HCT116 (cell line): Measurements from ENCODE around the gene RLF. TPM values are rescaled to one million over a fixed set of nuclear protein-coding genes. Genes with fewer than 3 reads are reported as not detected.
A peak's percentile ranks its signal among the peaks of the same experiment; 100 is the strongest.

Experiments used
- ATAC-seq: fragments of 200-7000 bp; cut with Tn5 transposase; 2 replicates; pipeline ENCODE4 v1.9.1; 2020; ENCODE audit warnings: mild to moderate bottlenecking, moderate library complexity
- BruUV-seq: library from RNA; stranded (reverse); fragments of 400-500 nt; replicated peaks from 2 replicates; lab custom pipeline; 2021; lab: Mats Ljungman, UMichigan
- CTCF ChIA-PET: fragments of 300-600 bp; sonication (Branson Sonifier 250); formaldehyde crosslinking; loops from one replicate; lab custom pipeline; 2021; ENCODE audit warnings: antibody characterized with exemption; lab: Charles Lee
- POLR2A ChIA-PET: fragments of 300-600, 350-600 bp; sonication (Branson Sonifier 250); formaldehyde crosslinking; loops from one replicate; lab custom pipeline; 2021; ENCODE audit warnings: antibody characterized with exemption; lab: Charles Lee
- RAD21 ChIA-PET, 2 experiments: fragments of 300-600 bp; sonication (Branson Sonifier 250); formaldehyde crosslinking; loops; one replicate each; lab custom pipeline; 2023; ENCODE audit warnings: low total read pairs in 2 of 2; ENCODE audit not compliant: uncharacterized antibody in 2 of 2, unreplicated experiment in 2 of 2, low non-redundant PET in 1 of 2; lab: Charles Lee
- DNase-seq: peaks from one replicate; pipeline ENCODE4 v3.0.0-alpha.2; 2010; ENCODE audit warnings: low read depth, low spot score
- H2AFZ ChIP-seq: fragments of 200-600 bp; shearing (Covaris generic), sonication (generic); 2 replicates; pipeline ENCODE4 v1.6.1; 2017; ENCODE audit warnings: low read depth, mixed run types, mixed read lengths, antibody characterized with exemption, low read length; ENCODE audit not compliant: poor library complexity, severe bottlenecking
- H3K27ac ChIP-seq: 2 replicates; pipeline ENCODE4 v1.5.1; 2012; ENCODE audit warnings: low read depth, low read length
- H3K27me3 ChIP-seq: fragments of 200-600 bp; sonication (generic); 2 replicates; pipeline ENCODE4 v1.6.1; 2016; ENCODE audit warnings: mixed run types, low read length, mixed read lengths; ENCODE audit not compliant: insufficient read depth
- H3K36me3 ChIP-seq, 2 experiments: fragments of 200-500 bp in 1 of 2; fragments of 200-600 bp in 1 of 2; sonication (Bioruptor generic) in 1 of 2; sonication (generic) in 1 of 2; 2 replicates each; pipeline versions ENCODE4 v1.5.1 to v1.6.1; 2014 to 2016; ENCODE audit warnings: low read length in 2 of 2, inconsistent platforms in 1 of 2, mixed read lengths in 1 of 2, mixed run types in 1 of 2; ENCODE audit not compliant: insufficient read depth in 2 of 2, control insufficient read depth in 1 of 2
- H3K4me1 ChIP-seq, 2 experiments: fragments of 200-600 bp in 1 of 2; sonication (generic) in 1 of 2; 2 replicates each; pipeline versions ENCODE4 v1.5.1 to v1.6.1; 2012 to 2017; ENCODE audit warnings: low read length in 2 of 2, inconsistent platforms in 1 of 2, mild to moderate bottlenecking in 1 of 2, mixed read lengths in 1 of 2, mixed run types in 1 of 2, moderate library complexity in 1 of 2; ENCODE audit not compliant: insufficient read depth in 2 of 2, control insufficient read depth in 1 of 2
- H3K4me2 ChIP-seq: fragments of 200-600 bp; sonication (generic); 2 replicates; pipeline ENCODE4 v1.6.1; 2017; ENCODE audit warnings: mixed run types, low read length, mixed read lengths
- H3K4me3 ChIP-seq, 2 experiments: fragments of 200-600 bp in 1 of 2; sonication (generic) in 1 of 2; replicated peaks in 1 of 2; 2 replicates each; pipeline ENCODE4 v1.5.1; 2011 to 2016; ENCODE audit warnings: low read length in 2 of 2, control low read depth in 1 of 2, low read depth in 1 of 2, mild to moderate bottlenecking in 1 of 2, mixed read lengths in 1 of 2, mixed run types in 1 of 2
- H3K79me2 ChIP-seq: fragments of 200-600 bp; sonication (generic); 2 replicates; pipeline ENCODE4 v1.6.1; 2017; ENCODE audit warnings: mild to moderate bottlenecking, mixed run types, low read length, moderate library complexity, mixed read lengths; ENCODE audit not compliant: insufficient read depth
- H3K9ac ChIP-seq: fragments of 200-600 bp; sonication (generic); 2 replicates; pipeline ENCODE4 v1.6.1; 2016; ENCODE audit warnings: low read length, mixed read lengths
- H3K9me2 ChIP-seq: fragments of 200-600 bp; sonication (generic), shearing (Covaris generic); 2 replicates; pipeline ENCODE4 v1.6.1; 2017; ENCODE audit warnings: mixed run types, mild to moderate bottlenecking, moderate library complexity; ENCODE audit not compliant: insufficient read depth
- H3K9me3 ChIP-seq, 2 experiments: fragments of 200-500 bp in 1 of 2; fragments of 200-600 bp in 1 of 2; sonication (Bioruptor generic) in 1 of 2; sonication (generic) in 1 of 2; 2 replicates each; pipeline ENCODE4 v1.6.1; 2014 to 2017; ENCODE audit warnings: low read length in 2 of 2, mixed read lengths in 2 of 2, inconsistent platforms in 1 of 2, low read depth in 1 of 2, mild to moderate bottlenecking in 1 of 2, mixed run types in 1 of 2, moderate library complexity in 1 of 2; ENCODE audit not compliant: control insufficient read depth in 1 of 2, insufficient read depth in 1 of 2
- H4K20me1 ChIP-seq: fragments of 200-600 bp; sonication (generic), shearing (Covaris generic); 2 replicates; pipeline ENCODE4 v1.6.1; 2017; ENCODE audit warnings: mixed run types, mild to moderate bottlenecking, moderate library complexity; ENCODE audit not compliant: insufficient read depth
- CBX3 ChIP-seq: IDR thresholded peaks from 2 replicates; pipeline ENCODE4 v1.6.1; 2012; ENCODE audit warnings: low read depth
- CEBPB ChIP-seq: IDR thresholded peaks from 2 replicates; pipeline ENCODE4 v1.6.1; 2012; ENCODE audit warnings: low read depth
- ELF1 ChIP-seq: IDR thresholded peaks from 2 replicates; pipeline ENCODE4 v1.6.1; 2012; ENCODE audit warnings: low read depth, borderline replicate concordance
- EZH2phosphoT487 ChIP-seq: fragments of 200-600 bp; IDR thresholded peaks from 2 replicates; pipeline ENCODE4 v1.6.1; 2018; ENCODE audit warnings: antibody characterized with exemption, borderline replicate concordance
- JUND ChIP-seq: IDR thresholded peaks from 2 replicates; pipeline ENCODE4 v1.6.1; 2012
- POLR2A ChIP-seq: IDR thresholded peaks from 2 replicates; pipeline ENCODE4 v1.7.0; 2011; ENCODE audit warnings: borderline replicate concordance; ENCODE audit not compliant: insufficient read depth, insufficient read length; ENCODE audit errors: extremely low read depth
- POLR2AphosphoS5 ChIP-seq: IDR thresholded peaks from 2 replicates; pipeline ENCODE4 v1.6.1; 2011; ENCODE audit warnings: mild to moderate bottlenecking, low read depth, low read length, moderate library complexity
- SRF ChIP-seq: IDR thresholded peaks from 2 replicates; pipeline ENCODE4 v1.6.1; 2012; ENCODE audit warnings: low read depth
- TCF7L2 ChIP-seq: IDR thresholded peaks from 2 replicates; pipeline ENCODE4 v1.7.0; 2011; ENCODE audit warnings: borderline replicate concordance, inconsistent platforms; ENCODE audit not compliant: insufficient read depth, insufficient read length; ENCODE audit errors: extremely low read depth
- intact Hi-C: fragments of 100-400 bp; cut with micrococcal nuclease; formaldehyde crosslinking; loops from 2 replicates; pipeline ENCODE4 v1.10.0; 2022
- total RNA-seq: library from RNA; stranded (reverse); gene quantifications from one replicate; pipeline ENCODE4 v1.2.1, GENCODE V29; 2021; ENCODE audit not compliant: unreplicated experiment
- TF ChIP-seq, protein P1 (sequence below), 3 experiments: fragments of 200-600 bp in 1 of 3; sonication (generic) in 1 of 3; IDR thresholded peaks in 2 of 3; conservative IDR thresholded peaks in 1 of 3; 2 replicates each; pipeline ENCODE4 v1.5.1; 2012 to 2017; ENCODE audit warnings: low read depth in 2 of 3, low read length in 2 of 3, antibody characterized with exemption in 1 of 3, borderline replicate concordance in 1 of 3, control low read depth in 1 of 3, mild to moderate bottlenecking in 1 of 3, mixed read lengths in 1 of 3, mixed run types in 1 of 3, moderate library complexity in 1 of 3; ENCODE audit not compliant: insufficient read depth in 1 of 3
- TF ChIP-seq, protein P2 (sequence below): IDR thresholded peaks from 2 replicates; pipeline ENCODE4 v1.6.1; 2012
- TF ChIP-seq, protein P3 (sequence below): IDR thresholded peaks from 2 replicates; pipeline ENCODE4 v1.6.1; 2012; ENCODE audit warnings: low read depth

Gene RLF
- total RNA-seq, 1 experiment from 2014 or later: 20.5 TPM

DNA sequence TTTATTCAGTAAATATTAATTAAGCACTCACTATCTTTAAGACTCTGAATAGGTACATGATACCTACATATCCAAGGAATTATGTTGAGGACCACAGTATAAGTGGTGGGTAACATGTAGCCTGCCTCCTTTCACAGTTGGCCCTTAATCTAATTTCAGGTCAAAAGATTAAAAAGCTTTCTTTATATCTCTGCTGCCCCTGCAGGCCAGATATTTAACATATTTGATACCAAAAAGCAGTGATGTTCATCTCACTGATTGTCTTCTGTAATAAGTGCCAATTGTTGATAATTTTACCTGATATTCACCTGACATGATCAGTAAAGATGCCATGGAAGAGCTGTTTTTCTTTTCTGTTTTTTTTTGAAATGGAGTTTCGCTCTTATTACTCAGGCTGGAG lies 36.5 kb downstream of the RLF start:
- Histone ChIP-seq H3K4me2 (no peak overlapping the region), H3K27ac (no peak overlapping the region), H3K27me3 (no peaks in the 10 kb centered on the region), H3K36me3 (peaks cover 6 to 14% of the 10 kb centered on the region in 2 experiments; a peak in 2 of 4 replicates), H3K9ac (no peak overlapping the region), H3K9me2 (no peaks in the 10 kb centered on the region), H2AFZ (no peak overlapping the region), H3K4me3 (no peak overlapping the region), H4K20me1 (peaks cover 7% of the 10 kb centered on the region; the same call in 1 of the 2 replicates), H3K79me2 (peaks cover 24% of the 10 kb centered on the region), H3K9me3 (no peaks in the 10 kb centered on the region), H3K4me1 (no peaks in the 10 kb centered on the region)
- no peak for TF ChIP-seq TCF7L2
- no peak for TF ChIP-seq JUND
- no peak for TF ChIP-seq CBX3
- TF ChIP-seq POLR2AphosphoS5: no peak
- TF ChIP-seq, protein P1, sequence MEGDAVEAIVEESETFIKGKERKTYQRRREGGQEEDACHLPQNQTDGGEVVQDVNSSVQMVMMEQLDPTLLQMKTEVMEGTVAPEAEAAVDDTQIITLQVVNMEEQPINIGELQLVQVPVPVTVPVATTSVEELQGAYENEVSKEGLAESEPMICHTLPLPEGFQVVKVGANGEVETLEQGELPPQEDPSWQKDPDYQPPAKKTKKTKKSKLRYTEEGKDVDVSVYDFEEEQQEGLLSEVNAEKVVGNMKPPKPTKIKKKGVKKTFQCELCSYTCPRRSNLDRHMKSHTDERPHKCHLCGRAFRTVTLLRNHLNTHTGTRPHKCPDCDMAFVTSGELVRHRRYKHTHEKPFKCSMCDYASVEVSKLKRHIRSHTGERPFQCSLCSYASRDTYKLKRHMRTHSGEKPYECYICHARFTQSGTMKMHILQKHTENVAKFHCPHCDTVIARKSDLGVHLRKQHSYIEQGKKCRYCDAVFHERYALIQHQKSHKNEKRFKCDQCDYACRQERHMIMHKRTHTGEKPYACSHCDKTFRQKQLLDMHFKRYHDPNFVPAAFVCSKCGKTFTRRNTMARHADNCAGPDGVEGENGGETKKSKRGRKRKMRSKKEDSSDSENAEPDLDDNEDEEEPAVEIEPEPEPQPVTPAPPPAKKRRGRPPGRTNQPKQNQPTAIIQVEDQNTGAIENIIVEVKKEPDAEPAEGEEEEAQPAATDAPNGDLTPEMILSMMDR (IDR thresholded peaks at IDR 0.05 in 2 of 3, conservative IDR thresholded peaks at IDR 0.05 in 1 of 3; ENCODE audit: borderline replicate concordance in 1 of 3, insufficient read depth in 1 of 3, low read depth in 2 of 3, low read length in 2 of 3): peak in 2 of 3 experiments; percentile 27 to 39; a peak in 3 of 6 replicates
- no peak for TF ChIP-seq EZH2phosphoT487
- no peak for TF ChIP-seq CEBPB
- ChIA-PET POLR2A (no interaction called here), CTCF (interaction anchor here (0.9 to 1.2 kb wide), 2 partner anchors 15 to 40 kb away, joined by 3 to 5 read pairs; no protein-coding TSS in a partner anchor), RAD21 (no interaction called here)
- ATAC-seq (no peak), DNase-seq (no peak)
- intact Hi-C loops: no loop called here
- no TSS peak for BruUV-seq

DNA sequence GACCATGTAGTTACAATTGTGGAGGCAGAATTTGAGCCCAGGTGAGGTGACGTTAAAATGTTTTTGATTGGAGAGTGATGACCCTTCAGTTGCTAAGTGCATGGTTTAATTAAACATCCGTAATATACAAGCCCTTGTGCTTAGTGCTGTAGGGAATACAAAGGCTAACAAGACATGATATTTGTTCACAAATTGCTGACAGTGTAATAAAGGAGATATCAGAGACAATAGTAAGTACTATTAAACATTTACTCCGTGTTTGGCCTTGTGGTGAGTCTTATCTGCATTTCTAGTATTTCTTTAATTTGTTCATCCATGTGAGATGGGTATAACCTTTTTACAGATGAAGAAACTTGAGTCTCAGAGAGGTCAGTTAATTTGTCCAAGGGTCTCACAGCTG lies 37.9 kb downstream of the RLF start:
- peaks cover 6 to 12% of the 10 kb centered on the region in 2 experiments; a peak in 2 of 4 replicates for H3K36me3 ChIP-seq
- no peaks in the 10 kb centered on the region for H3K27me3 ChIP-seq
- ChIA-PET RAD21 (no interaction called here), CTCF (no interaction called here), POLR2A (no interaction called here)
- H4K20me1 ChIP-seq: no peaks in the 10 kb centered on the region
- no peaks in the 10 kb centered on the region for H3K9me2 ChIP-seq
- no peak overlapping the region for H3K4me2 ChIP-seq
- H3K4me1 ChIP-seq: no peaks in the 10 kb centered on the region
- no peaks in the 10 kb centered on the region for H3K9me3 ChIP-seq
- DNase-seq: no peak
- intact Hi-C loops: no loop called here
- H3K79me2 ChIP-seq: peaks cover 11% of the 10 kb centered on the region
- no peak for ATAC-seq
- BruUV-seq: no TSS peak
- H3K9ac ChIP-seq: no peak overlapping the region
- H3K4me3 ChIP-seq: no peak overlapping the region
- H2AFZ ChIP-seq: no peak overlapping the region
- H3K27ac ChIP-seq: no peak overlapping the region
- TF ChIP-seq, protein P2, sequence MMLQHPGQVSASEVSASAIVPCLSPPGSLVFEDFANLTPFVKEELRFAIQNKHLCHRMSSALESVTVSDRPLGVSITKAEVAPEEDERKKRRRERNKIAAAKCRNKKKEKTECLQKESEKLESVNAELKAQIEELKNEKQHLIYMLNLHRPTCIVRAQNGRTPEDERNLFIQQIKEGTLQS: no peak
- no peak for TF ChIP-seq POLR2AphosphoS5
- no peak for TF ChIP-seq ELF1
- TF ChIP-seq SRF: no peak
- TF ChIP-seq POLR2A: no peak
- TF ChIP-seq, protein P3, sequence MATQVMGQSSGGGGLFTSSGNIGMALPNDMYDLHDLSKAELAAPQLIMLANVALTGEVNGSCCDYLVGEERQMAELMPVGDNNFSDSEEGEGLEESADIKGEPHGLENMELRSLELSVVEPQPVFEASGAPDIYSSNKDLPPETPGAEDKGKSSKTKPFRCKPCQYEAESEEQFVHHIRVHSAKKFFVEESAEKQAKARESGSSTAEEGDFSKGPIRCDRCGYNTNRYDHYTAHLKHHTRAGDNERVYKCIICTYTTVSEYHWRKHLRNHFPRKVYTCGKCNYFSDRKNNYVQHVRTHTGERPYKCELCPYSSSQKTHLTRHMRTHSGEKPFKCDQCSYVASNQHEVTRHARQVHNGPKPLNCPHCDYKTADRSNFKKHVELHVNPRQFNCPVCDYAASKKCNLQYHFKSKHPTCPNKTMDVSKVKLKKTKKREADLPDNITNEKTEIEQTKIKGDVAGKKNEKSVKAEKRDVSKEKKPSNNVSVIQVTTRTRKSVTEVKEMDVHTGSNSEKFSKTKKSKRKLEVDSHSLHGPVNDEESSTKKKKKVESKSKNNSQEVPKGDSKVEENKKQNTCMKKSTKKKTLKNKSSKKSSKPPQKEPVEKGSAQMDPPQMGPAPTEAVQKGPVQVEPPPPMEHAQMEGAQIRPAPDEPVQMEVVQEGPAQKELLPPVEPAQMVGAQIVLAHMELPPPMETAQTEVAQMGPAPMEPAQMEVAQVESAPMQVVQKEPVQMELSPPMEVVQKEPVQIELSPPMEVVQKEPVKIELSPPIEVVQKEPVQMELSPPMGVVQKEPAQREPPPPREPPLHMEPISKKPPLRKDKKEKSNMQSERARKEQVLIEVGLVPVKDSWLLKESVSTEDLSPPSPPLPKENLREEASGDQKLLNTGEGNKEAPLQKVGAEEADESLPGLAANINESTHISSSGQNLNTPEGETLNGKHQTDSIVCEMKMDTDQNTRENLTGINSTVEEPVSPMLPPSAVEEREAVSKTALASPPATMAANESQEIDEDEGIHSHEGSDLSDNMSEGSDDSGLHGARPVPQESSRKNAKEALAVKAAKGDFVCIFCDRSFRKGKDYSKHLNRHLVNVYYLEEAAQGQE: no peak
- TF ChIP-seq, protein P1 (IDR thresholded peaks at IDR 0.05 in 2 of 3, conservative IDR thresholded peaks at IDR 0.05 in 1 of 3; ENCODE audit: borderline replicate concordance in 1 of 3, insufficient read depth in 1 of 3, low read depth in 2 of 3, low read length in 2 of 3): no peak
